Muscle layer of duodenum (tissue), 2 donors: ENCODE results near the gene HOXB9.
A peak's percentile ranks its signal among the peaks of the same experiment; 100 is the strongest.

Experiments used
- H3K27ac ChIP-seq: one replicate; pipeline ENCODE4 v1.7.0; 2013; ENCODE audit warnings: mild to moderate bottlenecking, low read length
- H3K27me3 ChIP-seq: one replicate; pipeline ENCODE4 v1.7.0; 2013; ENCODE audit warnings: low read depth, mild to moderate bottlenecking, control low read depth, low read length
- H3K36me3 ChIP-seq, 2 donors: one replicate each; pipeline ENCODE4 v1.7.0; 2013; ENCODE audit warnings: low read length in 2 of 2, control low read depth in 1 of 2, mild to moderate bottlenecking in 1 of 2; ENCODE audit not compliant: insufficient read depth in 2 of 2, control insufficient read depth in 1 of 2
- H3K4me1 ChIP-seq, 2 donors: one replicate each; pipeline ENCODE4 v1.7.0; 2013; ENCODE audit warnings: low read length in 2 of 2, mild to moderate bottlenecking in 2 of 2, control low read depth in 1 of 2, moderate library complexity in 1 of 2; ENCODE audit not compliant: insufficient read depth in 2 of 2, control insufficient read depth in 1 of 2
- H3K4me3 ChIP-seq, 2 donors: one replicate each; pipeline ENCODE4 v1.7.0; 2013; ENCODE audit warnings: low read length in 2 of 2, low read depth in 1 of 2, mild to moderate bottlenecking in 1 of 2
- H3K9me3 ChIP-seq, 2 donors: one replicate each; pipeline ENCODE4 v1.7.0; 2013; ENCODE audit warnings: low read length in 2 of 2, control low read depth in 1 of 2, mild to moderate bottlenecking in 1 of 2; ENCODE audit not compliant: control insufficient read depth in 1 of 2
- donor health status: healthy.

The HOXB9 gene

DNA sequence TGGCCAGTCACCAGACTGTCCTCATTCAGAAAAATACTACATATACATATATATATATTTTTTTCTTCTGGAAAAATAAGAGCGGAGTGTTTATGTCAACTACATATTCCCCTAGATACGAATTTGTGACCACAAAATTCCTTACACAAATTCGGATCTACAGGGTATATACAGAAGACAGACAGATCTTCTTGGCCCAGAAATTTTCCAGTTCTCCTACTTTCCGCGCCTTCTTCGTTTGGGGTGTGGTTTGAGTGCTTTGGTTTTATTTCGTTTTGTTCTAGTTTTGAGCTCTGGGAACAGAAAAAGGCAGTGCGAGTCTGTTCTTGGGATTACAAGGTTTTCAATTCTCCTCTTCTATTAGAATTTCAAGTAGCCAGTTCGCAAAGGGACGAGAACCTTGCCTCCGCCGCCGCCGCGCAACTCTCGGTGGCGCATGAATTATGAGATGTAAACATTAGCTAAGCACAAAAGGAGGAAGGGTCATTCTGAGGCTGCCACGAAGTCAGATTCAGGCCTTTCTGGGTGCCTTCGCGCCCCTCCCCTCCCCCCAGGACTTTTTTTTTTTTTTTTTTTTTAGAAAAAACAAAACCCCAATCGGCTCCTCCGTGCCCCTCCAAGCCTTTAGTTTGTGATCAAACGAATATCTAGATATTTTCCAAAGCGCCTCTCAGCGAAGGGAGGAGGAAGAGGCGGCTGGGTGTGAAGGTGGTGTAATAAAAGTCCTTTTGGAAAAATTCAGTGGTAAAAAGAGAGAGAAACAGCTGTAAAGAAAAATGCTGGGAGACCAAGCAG is 46.2 kb downstream of the HOXB9 start:
- Histone ChIP-seq H3K4me1 (peaks cover 6 to 28% of the 10 kb centered on the region in 2 donors), H3K9me3 (no peaks in the 10 kb centered on the region), H3K36me3 (no peaks in the 10 kb centered on the region), H3K27ac (peak overlapping the region; percentile 84), H3K4me3 (peak overlapping the region; percentile 60 to 76), H3K27me3 (peaks cover 20% of the 10 kb centered on the region)

DNA sequence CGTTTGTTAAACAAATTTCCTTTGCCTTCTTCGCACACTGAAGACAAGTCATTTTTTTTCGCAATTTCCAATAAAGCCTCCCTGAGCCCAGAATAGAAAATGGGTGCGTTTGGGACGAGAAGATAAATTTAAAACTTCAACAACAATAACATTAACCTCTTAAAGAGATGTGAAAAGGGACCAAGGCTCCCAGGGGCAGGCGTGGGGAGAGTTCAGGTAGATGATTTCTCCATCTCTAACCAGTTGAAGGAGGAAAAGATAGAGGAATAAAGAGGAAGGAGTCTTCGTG is 46.7 kb downstream of the HOXB9 start:
- H3K36me3 ChIP-seq: no peaks in the 10 kb centered on the region
- H3K4me1 ChIP-seq: peaks cover 12 to 34% of the 10 kb centered on the region in 2 donors
- peak overlapping the region; percentile 69 to 72 for H3K4me3 ChIP-seq
- H3K27me3 ChIP-seq: peaks cover 20% of the 10 kb centered on the region
- H3K27ac ChIP-seq: peak overlapping the region; percentile 84
- H3K9me3 ChIP-seq: no peaks in the 10 kb centered on the region

DNA sequence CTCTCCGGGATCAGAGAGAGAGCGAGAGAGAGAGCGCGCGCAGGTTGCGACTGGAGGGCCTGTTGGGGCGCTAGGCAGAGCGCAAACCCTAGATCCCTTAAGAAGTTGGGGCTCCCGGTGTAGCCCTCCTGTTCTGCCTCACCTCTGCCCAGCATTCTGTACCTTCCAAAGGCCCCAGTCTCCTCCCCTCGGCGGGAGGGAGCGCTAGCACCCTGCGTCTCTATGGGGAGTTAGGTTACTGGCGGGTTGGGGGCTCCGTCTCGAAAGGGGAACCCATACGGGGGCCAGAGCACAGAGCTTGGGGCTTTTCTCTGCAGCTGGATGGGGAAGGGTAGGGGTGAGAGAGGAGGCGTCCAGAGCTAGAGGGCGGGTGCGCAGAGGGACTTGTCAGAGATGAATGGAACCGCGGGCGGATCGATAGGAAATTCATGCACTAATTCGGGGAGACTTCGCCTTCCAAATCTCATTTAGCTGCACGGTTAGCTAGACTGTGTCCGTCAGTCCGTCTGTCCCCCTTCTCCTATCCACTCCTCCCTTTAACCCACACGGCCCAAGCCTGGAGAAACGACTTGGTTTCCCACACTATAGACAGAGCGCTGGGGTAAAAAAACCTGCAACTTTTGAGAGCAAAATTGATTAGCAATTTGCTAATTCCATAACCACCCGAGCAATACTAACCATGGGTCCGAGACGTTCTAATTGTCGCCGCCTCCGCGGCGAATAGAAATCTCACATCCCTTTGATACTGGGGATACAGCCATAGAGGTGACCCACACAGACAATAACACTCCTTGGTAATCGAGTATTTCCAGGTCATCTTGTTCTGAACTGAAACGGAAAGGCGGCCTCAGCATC is 47.3 kb downstream of the HOXB9 start:
- Histone ChIP-seq H3K4me1 (peaks cover 12 to 33% of the 10 kb centered on the region in 2 donors), H3K27me3 (peaks cover 20% of the 10 kb centered on the region), H3K27ac (peak overlapping the region; percentile 84)

DNA sequence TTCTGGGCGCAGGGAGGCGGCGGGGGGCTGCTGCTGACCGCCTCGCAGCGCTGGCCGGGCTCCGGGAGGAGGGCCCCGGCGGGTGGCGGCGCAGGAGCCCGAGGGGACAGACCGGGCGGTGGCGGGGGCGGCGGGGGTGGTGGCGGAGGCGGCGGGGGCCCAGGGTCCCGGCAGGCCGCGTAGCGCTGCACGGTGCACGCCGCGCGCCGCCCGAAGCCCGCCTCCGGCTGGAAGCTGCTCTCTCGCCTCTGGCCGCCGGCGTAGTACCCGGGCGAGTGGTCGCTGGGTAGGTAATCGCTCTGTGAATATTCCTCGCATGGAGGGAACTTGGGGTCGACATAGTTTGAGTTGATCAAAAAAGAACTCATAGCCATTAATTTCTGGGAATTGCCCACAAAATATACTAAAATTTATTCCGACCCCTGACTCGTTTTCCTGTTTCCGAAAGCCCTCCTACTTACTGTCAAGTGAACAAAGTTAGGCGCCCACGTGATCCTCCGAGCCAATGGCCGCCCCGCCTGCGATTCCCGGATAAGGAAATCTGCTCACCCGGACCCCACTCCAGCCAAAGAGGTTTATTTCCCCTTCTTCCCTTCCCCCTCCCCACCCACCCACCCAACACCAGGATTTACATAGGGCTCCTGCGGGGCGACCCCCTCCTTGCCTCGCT is 48.1 kb downstream of the HOXB9 start, which contains the start of gene HOXB4:
HOXB4 (minus strand) TSS at position 405 of the 670 bp plus-strand sequence; CDS start at position 374, 31 bp downstream.
- peak within 1 kb of the TSS; percentile 84 for H3K27ac ChIP-seq
- peaks cover 13% of the 10 kb centered on the region for H3K27me3 ChIP-seq
- peak within 1 kb of the TSS; percentile 69 to 72 for H3K4me3 ChIP-seq
- H3K9me3 ChIP-seq: no peaks in the 10 kb centered on the region
- peaks cover 5 to 27% of the 10 kb centered on the region in 2 donors for H3K4me1 ChIP-seq
- no peaks in the 10 kb centered on the region for H3K36me3 ChIP-seq

More for the DNA sequence above, 47.3 kb downstream of the HOXB9 start:
- Histone ChIP-seq H3K4me3 (peak overlapping the region; percentile 69 to 72), H3K36me3 (no peaks in the 10 kb centered on the region), H3K9me3 (no peaks in the 10 kb centered on the region)

DNA sequence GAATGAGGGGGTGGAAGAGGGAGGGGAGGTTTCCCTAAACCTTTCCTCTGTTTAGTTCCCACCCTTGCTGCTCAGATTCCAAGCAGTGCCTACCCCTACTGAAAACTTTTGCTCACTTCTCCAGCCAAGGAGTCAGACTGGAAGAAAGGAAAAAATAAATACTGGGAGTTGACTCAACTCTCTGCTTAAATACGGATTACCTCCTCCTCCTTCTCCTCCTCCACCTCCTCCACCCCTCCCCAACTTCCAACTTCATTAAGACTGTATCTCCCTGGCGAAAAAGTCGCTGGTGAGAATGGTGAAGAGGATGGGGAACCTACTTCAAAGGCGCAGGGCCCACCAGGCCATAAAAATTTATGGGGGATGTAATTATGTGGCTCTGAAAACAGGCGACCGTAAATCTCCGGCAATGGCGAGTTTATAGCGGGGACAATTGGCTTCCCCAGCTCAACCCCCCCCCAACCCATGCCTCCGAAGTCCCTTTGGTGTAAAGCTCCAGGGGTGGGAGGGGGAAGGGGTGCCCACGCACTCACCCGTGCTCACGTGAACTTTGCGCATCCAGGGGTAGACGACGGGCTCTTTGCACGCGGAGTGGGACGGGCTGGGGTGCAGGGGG is 48.7 kb downstream of the HOXB9 start:
- Histone ChIP-seq H3K4me3 (peak overlapping the region; percentile 58 to 72), H3K4me1 (peaks cover 5 to 27% of the 10 kb centered on the region in 2 donors), H3K9me3 (no peaks in the 10 kb centered on the region), H3K27ac (peak overlapping the region; percentile 83), H3K36me3 (no peaks in the 10 kb centered on the region), H3K27me3 (peaks cover 12% of the 10 kb centered on the region)

DNA sequence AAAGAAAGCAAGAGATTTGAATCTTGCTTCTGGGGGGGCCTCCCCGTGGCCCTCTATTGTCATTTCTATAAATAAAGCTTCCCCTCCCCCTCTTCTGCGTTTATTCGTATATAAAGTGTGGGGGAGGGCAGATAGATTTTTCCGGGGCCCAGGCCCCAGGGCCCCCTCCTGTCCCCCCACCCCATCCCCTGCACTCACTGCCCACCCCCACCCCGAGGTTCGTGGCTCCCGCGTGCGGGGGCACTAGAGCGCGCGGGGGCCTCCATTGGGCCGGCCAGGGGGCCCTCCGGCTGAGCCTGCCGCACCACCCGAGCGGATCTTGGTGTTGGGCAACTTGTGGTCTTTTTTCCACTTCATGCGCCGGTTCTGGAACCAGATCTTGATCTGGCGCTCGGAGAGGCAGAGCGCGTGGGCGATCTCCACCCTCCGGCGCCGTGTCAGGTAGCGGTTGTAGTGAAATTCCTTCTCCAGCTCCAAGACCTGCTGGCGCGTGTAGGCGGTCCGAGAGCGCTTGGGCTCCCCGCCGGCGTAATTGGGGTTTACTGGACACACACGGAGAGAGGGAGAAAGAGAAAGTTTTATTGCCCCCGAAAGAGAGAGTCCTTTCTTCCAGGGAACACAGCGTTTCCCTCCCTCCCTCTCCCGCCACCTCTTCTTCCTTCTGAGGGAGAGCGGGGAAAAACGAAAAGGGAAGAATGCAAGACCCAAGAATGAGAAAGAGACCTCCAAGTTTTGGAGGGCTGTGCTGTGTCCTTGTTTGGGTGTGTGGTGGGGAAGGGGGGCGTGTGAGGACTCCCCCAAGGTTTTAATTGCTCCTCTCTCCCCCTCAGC is 49.5 kb downstream of the HOXB9 start:
- peak overlapping the region; percentile 58 to 72 for H3K4me3 ChIP-seq
- peaks cover 9% of the 10 kb centered on the region for H3K27me3 ChIP-seq
- H3K4me1 ChIP-seq: peaks cover 5 to 34% of the 10 kb centered on the region in 2 donors
- H3K27ac ChIP-seq: peak overlapping the region; percentile 83
- no peaks in the 10 kb centered on the region for H3K9me3 ChIP-seq
- H3K36me3 ChIP-seq: no peaks in the 10 kb centered on the region

DNA sequence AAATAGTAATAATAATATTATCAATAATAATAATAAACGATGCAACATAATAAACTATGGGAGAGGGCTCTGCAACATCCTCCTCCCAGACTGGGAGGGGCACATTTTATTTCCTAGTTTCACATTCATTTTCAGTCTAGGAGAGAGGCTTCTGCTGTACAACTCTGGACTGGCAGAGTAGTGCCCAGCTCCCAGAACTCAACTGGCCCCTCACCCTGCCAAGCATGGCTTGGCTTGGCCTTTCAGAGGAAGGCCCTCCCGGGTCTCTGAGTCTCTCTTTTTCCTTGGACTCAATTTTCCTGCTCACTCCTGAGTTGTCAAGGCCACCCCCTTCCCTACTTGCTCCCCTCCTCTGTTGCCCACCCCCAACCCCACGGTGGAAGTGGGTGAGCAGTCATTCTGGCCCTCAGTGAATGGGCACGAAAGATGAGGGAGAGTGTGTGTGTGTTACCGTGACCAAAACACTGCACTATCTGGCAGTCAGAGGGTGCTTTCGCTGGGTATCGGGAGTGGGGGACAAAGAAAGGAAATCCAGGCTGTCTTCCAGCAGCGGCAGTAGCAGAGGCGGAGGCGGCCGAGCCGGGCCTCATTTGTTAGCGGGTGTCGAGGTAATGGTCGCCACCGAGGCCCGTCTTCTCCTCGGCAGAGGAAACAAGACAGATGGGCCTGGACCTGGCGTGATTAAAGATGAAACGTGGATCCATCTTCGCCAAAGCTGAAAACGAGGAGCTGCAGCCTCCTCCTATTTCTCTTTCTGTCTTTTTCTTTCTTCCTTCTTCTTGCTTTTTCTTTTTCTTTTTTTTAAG is 50.3 kb downstream of the HOXB9 start:
- H3K4me3 ChIP-seq: peak overlapping the region; percentile 10 to 72
- no peaks in the 10 kb centered on the region for H3K9me3 ChIP-seq
- H3K36me3 ChIP-seq: no peaks in the 10 kb centered on the region
- peaks cover 5% of the 10 kb centered on the region for H3K27me3 ChIP-seq
- peaks cover 5 to 34% of the 10 kb centered on the region in 2 donors for H3K4me1 ChIP-seq
- peak overlapping the region; percentile 78 for H3K27ac ChIP-seq

DNA sequence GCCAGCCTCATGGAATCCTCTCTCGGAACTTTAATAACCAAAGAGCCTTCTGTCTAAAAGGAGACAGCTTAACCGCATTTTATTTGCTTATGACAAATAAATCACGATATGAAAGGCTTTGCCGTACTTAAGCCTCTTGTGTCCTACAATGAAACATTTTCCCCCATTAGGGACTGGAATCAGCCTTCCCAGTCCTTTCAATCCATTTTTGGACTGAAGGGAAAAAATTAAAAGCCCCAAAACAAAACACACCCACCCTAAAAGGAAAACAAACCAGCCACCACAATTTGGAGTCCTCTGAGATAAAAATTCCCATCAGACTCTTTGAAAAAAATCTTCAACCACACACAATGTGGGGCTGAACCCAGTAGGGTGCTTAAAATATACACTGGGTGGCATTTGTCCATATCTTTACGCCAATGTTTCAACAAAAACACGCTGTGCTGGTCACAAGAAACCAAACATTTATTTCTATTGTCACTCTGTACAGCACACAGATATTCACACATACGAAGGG is 51.0 kb downstream of the HOXB9 start:
- Histone ChIP-seq H3K9me3 (no peaks in the 10 kb centered on the region), H3K4me3 (peak overlapping the region; percentile 55 to 62), H3K4me1 (peaks cover 5 to 37% of the 10 kb centered on the region in 2 donors), H3K36me3 (no peaks in the 10 kb centered on the region), H3K27ac (peak overlapping the region; percentile 90), H3K27me3 (no peaks in the 10 kb centered on the region)

DNA sequence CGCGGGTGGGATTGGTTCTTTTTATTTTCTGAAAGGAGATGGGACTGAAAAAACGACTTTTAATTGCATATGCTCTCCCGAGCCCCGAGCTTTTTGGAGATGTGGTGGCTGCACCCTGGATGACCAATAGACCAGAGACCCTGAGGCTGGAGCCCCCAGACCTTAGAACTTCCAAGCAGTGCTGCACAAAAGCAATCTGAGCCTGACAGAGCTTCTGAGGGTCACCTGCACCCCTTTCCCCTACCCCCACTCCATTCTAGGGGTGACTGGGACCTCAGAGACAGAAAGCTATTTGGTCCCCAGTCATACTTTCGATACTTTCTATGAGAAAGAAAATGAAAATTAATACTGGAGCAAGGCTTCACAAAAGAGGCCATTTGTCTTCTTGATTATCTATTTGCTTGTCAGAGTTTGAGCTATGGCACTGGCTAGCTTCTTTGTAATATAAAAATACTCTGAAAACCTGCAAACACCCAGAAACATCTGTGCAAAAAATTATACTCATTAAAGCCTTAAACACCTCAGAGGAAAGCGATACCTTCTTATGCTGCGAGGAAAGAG is 51.6 kb downstream of the HOXB9 start:
- peaks cover 7 to 42% of the 10 kb centered on the region in 2 donors for H3K4me1 ChIP-seq
- no peaks in the 10 kb centered on the region for H3K36me3 ChIP-seq
- H3K9me3 ChIP-seq: no peaks in the 10 kb centered on the region
- no peaks in the 10 kb centered on the region for H3K27me3 ChIP-seq
- peak overlapping the region; percentile 90 for H3K27ac ChIP-seq
- H3K4me3 ChIP-seq: peak overlapping the region; percentile 55 to 62
